RPMI8226 (cell line): ENCODE results near the gene P2RY2.
A peak's percentile ranks its signal among the peaks of the same experiment; 100 is the strongest.
"Not testable (repeated sequence)": the region's sequence is repeated elsewhere in the genome, so short reads cannot be mapped to it uniquely, and the experiment has no call there.

Experiments
- DNase-seq: peaks from one replicate; pipeline ENCODE4 v3.0.0-alpha.2; 2015

The P2RY2 gene

GRCh38 chr11:73270016-73270854, 52.2 kb downstream of the P2RY2 start:
- DNase-seq: peak; percentile 69

GRCh38 chr11:73270855-73271477, 52.9 kb downstream of the P2RY2 start:
- peak; percentile 38 for DNase-seq

GRCh38 chr11:73271478-73271865, 53.4 kb downstream of the P2RY2 start:
- peak; percentile 70 for DNase-seq

- peak; percentile 94 for DNase-seq
Observed at GRCh38 chr11:73271936-73272679, 54.0 kb downstream of the P2RY2 start, which contains the start of gene P2RY6. Gene P2RY6 (plus strand): TSS chr11:73272338. CDS start chr11:73296519, 24,181 bp downstream.

GRCh38 chr11:73272680-73273038, 54.6 kb downstream of the P2RY2 start:
- no peak for DNase-seq

GRCh38 chr11:73273222-73273895, 55.3 kb downstream of the P2RY2 start:
- peak; percentile 28 for DNase-seq

- DNase-seq: not testable (repeated sequence)
Observed at GRCh38 chr11:73274191-73274590, 56.1 kb downstream of the P2RY2 start.

GRCh38 chr11:73274722-73275380, 56.8 kb downstream of the P2RY2 start:
- DNase-seq: no peak

- DNase-seq: no peak
Observed at GRCh38 chr11:73275381-73275750, 57.3 kb downstream of the P2RY2 start.

GRCh38 chr11:73277467-73277866, 59.4 kb downstream of the P2RY2 start:
- no peak for DNase-seq

- peak; percentile 42 for DNase-seq
Observed at GRCh38 chr11:73280626-73281025, 62.5 kb downstream of the P2RY2 start.

GRCh38 chr11:73281201-73281741, 63.2 kb downstream of the P2RY2 start:
- no peak for DNase-seq

- no peak for DNase-seq
Observed at GRCh38 chr11:73281796-73282660, 63.9 kb downstream of the P2RY2 start.

- DNase-seq: no peak
Observed at GRCh38 chr11:73283276-73284000, 65.4 kb downstream of the P2RY2 start.

- DNase-seq: no peak
Observed at GRCh38 chr11:73284106-73284505, 66.0 kb downstream of the P2RY2 start.

- no peak for DNase-seq
Observed at GRCh38 chr11:73285721-73286120, 67.6 kb downstream of the P2RY2 start.
